Testis (tissue), 2 donors: ENCODE results near the gene HAAO.

Experiments used
- POLR2A ChIP-seq: fragments of 450-650 bp; IDR thresholded peaks from one replicate; pipeline ENCODE4 v1.6.1; 2017; ENCODE audit warnings: antibody characterized with exemption, mild to moderate bottlenecking, moderate library complexity
- TF ChIP-seq, protein P1 (sequence below), 3 experiments: fragments of 450-650 bp in 2 of 3; fragments of 200-600 bp in 1 of 3; sonication (generic) in 1 of 3; IDR thresholded peaks; one replicate each; pipeline ENCODE4 v1.5.1; 2016 to 2019; ENCODE audit warnings: antibody characterized with exemption in 3 of 3, mild to moderate bottlenecking in 2 of 3, moderate library complexity in 1 of 3

DNA sequence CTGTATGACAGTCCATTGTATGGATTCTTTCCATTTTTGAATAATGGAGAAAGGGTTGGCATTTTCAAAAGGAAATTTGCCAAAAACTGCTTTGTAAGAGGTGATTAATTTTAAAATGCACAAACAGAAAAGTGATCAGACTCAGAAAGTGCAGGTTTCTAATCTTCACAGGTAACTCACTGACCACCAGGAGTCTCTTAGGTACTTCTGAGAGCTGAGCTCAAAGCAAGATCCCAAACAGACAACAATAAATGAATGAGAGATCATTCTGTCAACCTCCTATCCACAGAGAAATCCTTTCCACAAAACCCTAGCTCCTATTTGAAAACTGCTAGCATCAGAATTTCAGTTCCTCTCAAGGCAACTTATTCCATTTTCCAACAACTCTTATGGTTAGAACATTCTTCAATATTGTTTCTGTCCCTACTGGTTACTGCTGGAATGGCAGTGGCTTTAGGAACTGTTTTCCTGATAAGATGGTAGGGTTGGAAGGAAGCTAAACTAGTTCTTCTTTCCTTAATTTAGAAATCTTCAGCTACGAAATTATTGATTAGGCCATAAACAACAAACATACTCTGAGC lies 20.6 kb upstream of the HAAO start:
- TF ChIP-seq, protein P1, sequence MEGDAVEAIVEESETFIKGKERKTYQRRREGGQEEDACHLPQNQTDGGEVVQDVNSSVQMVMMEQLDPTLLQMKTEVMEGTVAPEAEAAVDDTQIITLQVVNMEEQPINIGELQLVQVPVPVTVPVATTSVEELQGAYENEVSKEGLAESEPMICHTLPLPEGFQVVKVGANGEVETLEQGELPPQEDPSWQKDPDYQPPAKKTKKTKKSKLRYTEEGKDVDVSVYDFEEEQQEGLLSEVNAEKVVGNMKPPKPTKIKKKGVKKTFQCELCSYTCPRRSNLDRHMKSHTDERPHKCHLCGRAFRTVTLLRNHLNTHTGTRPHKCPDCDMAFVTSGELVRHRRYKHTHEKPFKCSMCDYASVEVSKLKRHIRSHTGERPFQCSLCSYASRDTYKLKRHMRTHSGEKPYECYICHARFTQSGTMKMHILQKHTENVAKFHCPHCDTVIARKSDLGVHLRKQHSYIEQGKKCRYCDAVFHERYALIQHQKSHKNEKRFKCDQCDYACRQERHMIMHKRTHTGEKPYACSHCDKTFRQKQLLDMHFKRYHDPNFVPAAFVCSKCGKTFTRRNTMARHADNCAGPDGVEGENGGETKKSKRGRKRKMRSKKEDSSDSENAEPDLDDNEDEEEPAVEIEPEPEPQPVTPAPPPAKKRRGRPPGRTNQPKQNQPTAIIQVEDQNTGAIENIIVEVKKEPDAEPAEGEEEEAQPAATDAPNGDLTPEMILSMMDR (IDR thresholded peaks at IDR 0.05): peak; percentile 50 to 61 (median 53)
- no peak for TF ChIP-seq POLR2A
